Type B pancreatic cell (in vitro differentiated cells): ENCODE results near the gene SV2B. TPM values are rescaled to one million over a fixed set of nuclear protein-coding genes. Genes with fewer than 3 reads are reported as not detected.

Source experiments
- DNase-seq: peaks from one replicate; pipeline ENCODE4 v3.0.0; 2021; ENCODE audit warnings: mixed read lengths; ENCODE audit not compliant: unreplicated experiment; ENCODE audit errors: extremely low spot score
- H3K27ac Mint-ChIP-seq: 2 replicates; pipeline ENCODE4 v1.8.0; 2021; ENCODE audit warnings: mild to moderate bottlenecking, mixed read lengths
- H3K27me3 Mint-ChIP-seq: 2 replicates; pipeline ENCODE4 v1.8.0; 2021; ENCODE audit warnings: mixed read lengths
- H3K36me3 Mint-ChIP-seq: 2 replicates; pipeline ENCODE4 v1.8.0; 2021; ENCODE audit warnings: mixed read lengths
- H3K4me1 Mint-ChIP-seq: one replicate; pipeline ENCODE4 v1.8.0; 2021; ENCODE audit warnings: mixed read lengths; ENCODE audit not compliant: unreplicated experiment
- H3K4me3 Mint-ChIP-seq: 2 replicates; pipeline ENCODE4 v1.8.0; 2021; ENCODE audit warnings: mild to moderate bottlenecking, mixed read lengths
- H3K9me3 Mint-ChIP-seq: 2 replicates; pipeline ENCODE4 v1.8.0; 2021; ENCODE audit warnings: mixed read lengths
- total RNA-seq: library from RNA; stranded (reverse); gene quantifications from 2 replicates; pipeline ENCODE4 v1.2.1, GENCODE V29; 2021; ENCODE audit warnings: low replicate concordance
- TF ChIP-seq, protein P1 (sequence below): fragments of 200-600 bp; sonication (generic); conservative IDR thresholded peaks from 2 replicates; pipeline ENCODE4 v1.5.0; 2021; ENCODE audit warnings: antibody characterized with exemption, mild to moderate bottlenecking

SV2B gene
- total RNA-seq, 1 donor from 2014 or later = 1.7 TPM

DNA sequence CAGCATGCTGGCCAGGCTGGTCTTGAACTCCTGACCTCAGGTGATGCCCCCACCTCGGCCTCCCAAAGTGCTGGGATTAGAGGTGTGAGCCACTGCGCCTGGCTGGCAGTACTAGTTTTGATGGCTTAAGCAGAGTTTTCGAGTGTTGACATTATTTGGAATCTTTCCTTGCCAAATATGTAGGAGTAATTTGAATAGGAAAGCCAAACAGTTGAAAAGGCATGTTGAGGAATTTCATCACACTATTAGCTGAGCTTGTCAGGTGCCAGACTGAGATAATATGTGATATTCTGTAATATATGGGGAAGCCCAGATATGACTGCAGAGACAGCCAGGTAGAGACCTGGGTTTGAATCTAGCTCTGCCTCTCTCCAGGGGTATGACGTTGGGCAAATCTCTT, 109.3 kb downstream of the SV2B start:
- TF ChIP-seq, protein P1, sequence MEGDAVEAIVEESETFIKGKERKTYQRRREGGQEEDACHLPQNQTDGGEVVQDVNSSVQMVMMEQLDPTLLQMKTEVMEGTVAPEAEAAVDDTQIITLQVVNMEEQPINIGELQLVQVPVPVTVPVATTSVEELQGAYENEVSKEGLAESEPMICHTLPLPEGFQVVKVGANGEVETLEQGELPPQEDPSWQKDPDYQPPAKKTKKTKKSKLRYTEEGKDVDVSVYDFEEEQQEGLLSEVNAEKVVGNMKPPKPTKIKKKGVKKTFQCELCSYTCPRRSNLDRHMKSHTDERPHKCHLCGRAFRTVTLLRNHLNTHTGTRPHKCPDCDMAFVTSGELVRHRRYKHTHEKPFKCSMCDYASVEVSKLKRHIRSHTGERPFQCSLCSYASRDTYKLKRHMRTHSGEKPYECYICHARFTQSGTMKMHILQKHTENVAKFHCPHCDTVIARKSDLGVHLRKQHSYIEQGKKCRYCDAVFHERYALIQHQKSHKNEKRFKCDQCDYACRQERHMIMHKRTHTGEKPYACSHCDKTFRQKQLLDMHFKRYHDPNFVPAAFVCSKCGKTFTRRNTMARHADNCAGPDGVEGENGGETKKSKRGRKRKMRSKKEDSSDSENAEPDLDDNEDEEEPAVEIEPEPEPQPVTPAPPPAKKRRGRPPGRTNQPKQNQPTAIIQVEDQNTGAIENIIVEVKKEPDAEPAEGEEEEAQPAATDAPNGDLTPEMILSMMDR = no peak
- no peaks in the 10 kb centered on the region for H3K4me1 Mint-ChIP-seq
- H3K36me3 Mint-ChIP-seq = no peaks in the 10 kb centered on the region
- DNase-seq = no peak
- H3K9me3 Mint-ChIP-seq = no peaks in the 10 kb centered on the region
- H3K4me3 Mint-ChIP-seq = no peak overlapping the region
- peaks cover 46% of the 10 kb centered on the region for H3K27me3 Mint-ChIP-seq
- no peak overlapping the region for H3K27ac Mint-ChIP-seq

GRCh38 chr15:91209726-91210125, 109.7 kb downstream of the SV2B start:
- Mint-ChIP-seq H3K9me3 (no peaks in the 10 kb centered on the region), H3K36me3 (no peaks in the 10 kb centered on the region), H3K4me1 (no peaks in the 10 kb centered on the region), H3K4me3 (no peak overlapping the region), H3K27me3 (peaks cover 42% of the 10 kb centered on the region), H3K27ac (no peak overlapping the region)
- TF ChIP-seq, protein P1 = no peak
- no peak for DNase-seq

DNA sequence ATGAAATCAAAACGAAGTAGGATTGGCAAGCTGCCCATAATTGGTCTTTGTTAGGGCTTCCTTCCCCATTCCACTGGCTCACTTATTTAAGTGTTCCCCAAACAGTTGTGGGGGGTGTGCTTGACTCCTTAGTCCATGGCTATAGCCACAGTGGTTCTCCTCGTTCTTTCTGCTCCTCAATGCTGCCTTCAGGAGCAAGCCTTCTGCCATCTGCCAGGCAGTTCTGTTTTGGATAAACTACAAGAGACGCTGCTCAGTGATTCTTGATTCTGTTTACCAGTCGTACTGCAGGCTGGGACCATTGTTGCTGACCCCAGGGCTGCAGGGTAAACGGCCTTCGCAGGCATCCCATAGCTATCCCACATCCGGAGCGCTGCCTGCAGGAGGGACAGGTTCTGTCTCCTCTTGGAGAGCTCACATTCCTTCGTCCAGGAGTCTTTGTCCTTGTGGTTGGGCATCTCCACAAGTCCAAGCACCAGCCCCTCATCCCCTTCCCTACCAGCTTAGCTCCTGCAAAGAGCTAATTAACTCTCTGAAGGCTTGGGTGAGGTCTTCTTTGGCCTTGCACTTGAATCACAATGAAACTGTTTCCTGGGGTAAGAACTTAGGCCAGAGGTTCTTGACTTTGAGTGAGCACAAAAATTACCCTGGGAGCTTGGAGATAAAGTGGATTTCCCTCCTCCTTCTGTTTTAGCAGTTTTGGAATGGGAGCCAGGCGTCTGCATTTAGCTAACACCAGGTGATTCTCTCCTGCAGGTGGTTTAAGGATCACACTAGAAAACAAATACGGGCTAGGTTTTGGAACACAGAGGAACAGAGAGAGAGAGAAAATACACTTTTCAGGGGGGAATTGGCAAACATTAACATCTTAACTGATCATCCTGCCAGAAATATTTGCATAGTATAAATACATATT, 114.9 kb downstream of the SV2B start:
- TF ChIP-seq, protein P1 = no peak
- H3K27me3 Mint-ChIP-seq = peaks cover 23% of the 10 kb centered on the region
- no peak overlapping the region for H3K27ac Mint-ChIP-seq
- H3K36me3 Mint-ChIP-seq = no peaks in the 10 kb centered on the region
- H3K9me3 Mint-ChIP-seq = no peaks in the 10 kb centered on the region
- DNase-seq = no peak
- H3K4me1 Mint-ChIP-seq = no peaks in the 10 kb centered on the region
- H3K4me3 Mint-ChIP-seq = no peak overlapping the region

GRCh38 chr15:91216000-91216399, 115.9 kb downstream of the SV2B start:
- TF ChIP-seq, protein P1 = no peak
- no peak overlapping the region for H3K27ac Mint-ChIP-seq
- DNase-seq = no peak
- peaks cover 16% of the 10 kb centered on the region for H3K27me3 Mint-ChIP-seq
- no peaks in the 10 kb centered on the region for H3K9me3 Mint-ChIP-seq
- no peaks in the 10 kb centered on the region for H3K4me1 Mint-ChIP-seq
- no peak overlapping the region for H3K4me3 Mint-ChIP-seq
- H3K36me3 Mint-ChIP-seq = no peaks in the 10 kb centered on the region

- Mint-ChIP-seq H3K27ac (no peak overlapping the region), H3K4me1 (no peaks in the 10 kb centered on the region), H3K36me3 (no peaks in the 10 kb centered on the region), H3K4me3 (no peak overlapping the region), H3K9me3 (no peaks in the 10 kb centered on the region), H3K27me3 (peaks cover 27% of the 10 kb centered on the region)
- TF ChIP-seq, protein P1 = no peak
- DNase-seq = no peak
Observed at GRCh38 chr15:91219206-91219605, 119.1 kb downstream of the SV2B start.
